Measurements from ENCODE around the gene BPHL. TPM values are rescaled to one million over a fixed set of nuclear protein-coding genes. Genes with fewer than 3 reads are reported as not detected.

BPHL gene
- total and polyA plus RNA-seq, 4 donors, result 21.4 to 53.1 (median 45.7) TPM

DNA sequence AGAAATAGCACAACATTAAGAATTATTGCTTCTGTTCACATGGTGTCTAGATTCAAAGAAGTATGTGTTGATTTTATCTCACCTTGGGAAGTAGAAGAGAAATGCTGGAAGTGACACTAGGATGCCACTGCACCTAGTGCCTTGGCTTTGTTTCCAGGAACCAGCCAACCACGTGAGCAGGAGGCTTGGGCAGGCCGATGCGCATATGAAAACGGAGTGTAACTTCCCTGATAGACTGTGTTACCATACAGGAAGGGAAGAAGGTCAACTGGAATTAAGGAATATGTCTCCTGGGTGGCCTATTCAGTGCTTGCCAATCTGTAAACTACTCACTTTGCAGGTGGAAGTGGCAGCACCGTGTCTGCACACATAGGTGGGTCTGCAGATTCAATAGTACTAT is 80.9 kb downstream of the BPHL start:
- H3K4me1 ChIP-seq (ENCODE audit: control insufficient read depth, insufficient read depth, low read length), result peaks cover 20% of the 10 kb centered on the region
- peaks cover 1% of the 10 kb centered on the region for H3K9me3 ChIP-seq (ENCODE audit: control insufficient read depth, insufficient read depth, low read length)
- no peaks in the 10 kb centered on the region for H3K27me3 ChIP-seq (ENCODE audit: control insufficient read depth, insufficient read depth, low read length)
- no peaks in the 10 kb centered on the region for H3K36me3 ChIP-seq (ENCODE audit: control insufficient read depth, insufficient read depth, low read length)
- H3K4me3 ChIP-seq (ENCODE audit: low read depth, low read length), result no peak overlapping the region
- WGBS (ENCODE audit: insufficient coverage), result 100% methylated on average over 1 of the region's 5 CpGs
- DNase-seq (ENCODE audit: low read depth in 4 of 6, low spot score in 6 of 6), result no peak
- H3K27ac ChIP-seq (ENCODE audit: low read depth, low read length), result no peak overlapping the region

DNA sequence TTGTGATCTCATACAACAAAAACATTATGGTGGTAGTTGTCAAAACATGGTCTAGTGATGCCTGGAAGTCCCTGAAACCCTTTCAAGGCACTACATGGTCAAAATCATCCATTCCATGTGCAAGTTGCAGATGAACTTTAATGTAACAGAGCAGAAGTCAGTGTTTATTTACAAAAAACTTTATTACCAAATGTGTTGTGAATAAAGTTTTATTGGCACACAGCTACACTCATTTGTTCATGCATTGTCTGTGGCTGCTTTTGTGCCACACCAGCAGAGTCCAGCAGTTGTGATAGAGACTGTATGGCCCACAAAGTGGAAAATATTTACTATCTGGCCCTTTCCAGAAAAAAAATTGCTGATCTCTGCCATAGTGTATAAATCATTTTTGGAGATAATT is 82.2 kb downstream of the BPHL start:
- no peak for DNase-seq (ENCODE audit: low read depth in 4 of 6, low spot score in 6 of 6)
- no peak overlapping the region for H3K4me3 ChIP-seq (ENCODE audit: low read depth, low read length)
- H3K27me3 ChIP-seq (ENCODE audit: control insufficient read depth, insufficient read depth, low read length), result no peaks in the 10 kb centered on the region

DNA sequence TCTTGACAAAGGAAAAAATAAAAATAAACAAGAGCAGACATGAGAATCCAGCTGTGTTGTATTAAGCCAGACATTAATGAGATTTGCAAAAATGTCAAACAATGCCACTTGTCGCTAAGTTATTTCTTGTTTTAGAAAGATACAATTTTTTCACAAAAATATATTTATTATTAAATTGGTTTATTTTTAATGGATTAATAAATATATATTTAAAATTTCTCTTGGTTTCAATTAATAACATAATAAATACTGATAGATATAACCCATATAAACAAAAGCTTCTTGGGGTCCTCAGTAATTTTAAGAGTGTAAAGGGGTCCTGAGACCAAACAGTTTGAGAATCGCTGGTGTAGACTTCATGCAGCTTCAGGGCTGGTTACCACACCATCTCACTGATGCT is 82.9 kb downstream of the BPHL start:
- Histone ChIP-seq H3K4me1 (ENCODE audit: control insufficient read depth, insufficient read depth, low read length) (no peaks in the 10 kb centered on the region), H3K27ac (ENCODE audit: low read depth, low read length) (no peak overlapping the region), H3K9me3 (ENCODE audit: control insufficient read depth, insufficient read depth, low read length) (peaks cover 3% of the 10 kb centered on the region), H3K4me3 (ENCODE audit: low read depth, low read length) (no peak overlapping the region), H3K36me3 (ENCODE audit: control insufficient read depth, insufficient read depth, low read length) (no peaks in the 10 kb centered on the region), H3K27me3 (ENCODE audit: control insufficient read depth, insufficient read depth, low read length) (no peaks in the 10 kb centered on the region)
- no peak for DNase-seq (ENCODE audit: low read depth in 4 of 6, low spot score in 6 of 6)
- WGBS (ENCODE audit: insufficient coverage), result no CpG with 5 or more reads among the region's 2 CpGs

More for the DNA sequence above, 82.2 kb downstream of the BPHL start:
- Histone ChIP-seq H3K4me1 (ENCODE audit: control insufficient read depth, insufficient read depth, low read length) (peaks cover 7% of the 10 kb centered on the region), H3K36me3 (ENCODE audit: control insufficient read depth, insufficient read depth, low read length) (no peaks in the 10 kb centered on the region), H3K27ac (ENCODE audit: low read depth, low read length) (no peak overlapping the region), H3K9me3 (ENCODE audit: control insufficient read depth, insufficient read depth, low read length) (peaks cover 3% of the 10 kb centered on the region)

Small RNAs within 50 kb of the gene (small RNA-seq; reads per million reads assigned to genes)
- gene RNA5SP201 (ENCODE audit: low replicate concordance), result not detected

Other genes starting within 250 kb of the BPHL start
- 10 to 100 TPM in 1 of 2 donors, 1 to 10 TPM in 1; 8.2 to 24.4 TPM for gene SERPINB9, start 215.4 kb upstream of the BPHL start, total RNA-seq
- 10 to 100 TPM; 19.2 to 20.6 TPM for gene SERPINB9, start 215.4 kb upstream of the BPHL start, polyA plus RNA-seq (ENCODE audit: insufficient read length in 2 of 2)
- gene SERPINB6, start 147.1 kb upstream of the BPHL start, total RNA-seq, result 10 to 100 TPM; 43.1 to 72.0 TPM
- 10 to 100 TPM; 81.6 to 82.5 TPM for gene SERPINB6, start 147.1 kb upstream of the BPHL start, polyA plus RNA-seq (ENCODE audit: insufficient read length in 2 of 2)
- gene NQO2, start 118.8 kb upstream of the BPHL start, total RNA-seq, result 10 to 100 TPM; 12.2 to 40.5 TPM
- 10 to 100 TPM; 45.2 to 63.0 TPM for gene NQO2, start 118.8 kb upstream of the BPHL start, polyA plus RNA-seq (ENCODE audit: insufficient read length in 2 of 2)
- gene RIPK1, start 50.2 kb upstream of the BPHL start, total RNA-seq, result 10 to 100 TPM; 17.4 to 25.5 TPM
- 10 to 100 TPM; 15.7 to 18.6 TPM for gene RIPK1, start 50.2 kb upstream of the BPHL start, polyA plus RNA-seq (ENCODE audit: insufficient read length in 2 of 2)
- gene TUBB2A, start 38.8 kb downstream of the BPHL start, total RNA-seq, result 100 to 1,000 TPM; 476 to 639 TPM
- 1,000 to 10,000 TPM; 2,006 to 2,011 TPM for gene TUBB2A, start 38.8 kb downstream of the BPHL start, polyA plus RNA-seq (ENCODE audit: insufficient read length in 2 of 2)
- gene TUBB2B, start 108.9 kb downstream of the BPHL start, total RNA-seq, result 100 to 1,000 TPM; 554 to 702 TPM
- gene TUBB2B, start 108.9 kb downstream of the BPHL start, polyA plus RNA-seq (ENCODE audit: insufficient read length in 2 of 2), result 1,000 to 10,000 TPM; 1,520 to 1,720 TPM
- 10 to 100 TPM; 13.9 to 23.7 TPM for gene PSMG4, start 140.2 kb downstream of the BPHL start, total RNA-seq
- 10 to 100 TPM; 30.2 to 40.6 TPM for gene PSMG4, start 140.2 kb downstream of the BPHL start, polyA plus RNA-seq (ENCODE audit: insufficient read length in 2 of 2)

Data from spinal cord (tissue), 10 donors.